K562 (cell line): ENCODE measurements around the gene GATA1. TPM values are rescaled to one million over a fixed set of nuclear protein-coding genes. Genes with fewer than 3 reads are reported as not detected.

Source experiments
- COPS2 ChIP-seq: fragments of 450-650 bp; conservative IDR thresholded peaks from 2 replicates; pipeline ENCODE4 v1.6.1; 2016; ENCODE audit warnings: mild to moderate bottlenecking, moderate library complexity
- DIDO1 ChIP-seq: fragments of 450-650 bp; IDR thresholded peaks from 2 replicates; pipeline ENCODE4 v1.6.1; 2016; ENCODE audit warnings: low read depth, missing biosample characterization, missing genetic modification characterization
- E2F5 ChIP-seq: sonication (generic); formaldehyde crosslinking; IDR thresholded peaks from 2 replicates; pipeline ENCODE4 v1.8.0; 2022; ENCODE audit warnings: mild to moderate bottlenecking, missing genetic modification reagents
- E4F1 ChIP-seq: fragments of 250-450 bp; sonication (Bioruptor Pico); IDR thresholded peaks from 2 replicates; pipeline ENCODE4 v1.5.0; 2021; ENCODE audit warnings: mild to moderate bottlenecking, borderline replicate concordance
- ELF2 ChIP-seq: fragments of 250-450 bp; sonication (Bioruptor Pico); IDR thresholded peaks from 2 replicates; pipeline ENCODE4 v1.5.0; 2021; ENCODE audit warnings: mild to moderate bottlenecking
- GATAD2B ChIP-seq: fragments of 450-650 bp; IDR thresholded peaks from 2 replicates; pipeline ENCODE4 v1.6.1; 2017; ENCODE audit warnings: mild to moderate bottlenecking, borderline replicate concordance
- GTF2A2 ChIP-seq: IDR thresholded peaks from 2 replicates; pipeline ENCODE4 v1.6.1; 2016; ENCODE audit warnings: mild to moderate bottlenecking, missing genetic modification characterization, missing compliant biosample characterization
- HDAC3 ChIP-seq: fragments of 450-650 bp; IDR thresholded peaks from 2 replicates; pipeline ENCODE4 v1.6.1; 2018; ENCODE audit warnings: borderline replicate concordance, mild to moderate bottlenecking, moderate library complexity; ENCODE audit not compliant: partially characterized antibody
- MECOM ChIP-seq: fragments of 250-450 bp; sonication (Bioruptor Pico); IDR thresholded peaks from 2 replicates; pipeline ENCODE4 v1.8.0; 2022; ENCODE audit warnings: inconsistent platforms
- NR4A1 ChIP-seq, 2 experiments: fragments of 250-450 bp in 1 of 2; fragments of 450-650 bp in 1 of 2; sonication (Bioruptor Pico) in 1 of 2; IDR thresholded peaks; 2 replicates each; pipeline versions ENCODE4 v1.4.0 to v1.6.1; 2016 to 2020; ENCODE audit warnings: mild to moderate bottlenecking in 2 of 2, missing compliant biosample characterization in 1 of 2, missing genetic modification characterization in 1 of 2, moderate library complexity in 1 of 2
- PBX2 ChIP-seq, 2 experiments: IDR thresholded peaks in 1 of 2; conservative IDR thresholded peaks in 1 of 2; 2 replicates each; pipeline ENCODE4 v1.6.1; 2016; ENCODE audit warnings: low read depth in 2 of 2, mild to moderate bottlenecking in 1 of 2, missing compliant biosample characterization in 1 of 2, missing genetic modification characterization in 1 of 2, moderate library complexity in 1 of 2
- RBM34 ChIP-seq: fragments of 200-400 bp; formaldehyde crosslinking; IDR thresholded peaks from 2 replicates; pipeline ENCODE4 v1.6.1; 2018; ENCODE audit warnings: low read length, borderline replicate concordance; ENCODE audit not compliant: insufficient read depth
- RFX1 ChIP-seq: fragments of 450-650 bp; IDR thresholded peaks from 2 replicates; pipeline ENCODE4 v1.6.1; 2016; ENCODE audit warnings: mild to moderate bottlenecking, moderate library complexity
- SAFB ChIP-seq: fragments of 200-400 bp; formaldehyde crosslinking; IDR thresholded peaks from 2 replicates; pipeline ENCODE4 v1.6.1; 2017; ENCODE audit warnings: low read depth, low read length, borderline replicate concordance
- SMAD1 ChIP-seq: fragments of 150-350 bp; IDR thresholded peaks from 2 replicates; pipeline ENCODE4 v1.6.1; 2014; ENCODE audit warnings: low read length, low read depth; ENCODE audit not compliant: partially characterized antibody
- SMAD3 ChIP-seq: fragments of 450-650 bp; formaldehyde crosslinking; conservative IDR thresholded peaks from 2 replicates; pipeline ENCODE4 v1.4.0; 2020; ENCODE audit warnings: mild to moderate bottlenecking
- TRIM25 ChIP-seq: fragments of 450-650 bp; IDR thresholded peaks from 2 replicates; pipeline ENCODE4 v1.7.0; 2016; ENCODE audit warnings: borderline replicate concordance
- USF1 ChIP-seq: sonication (generic); formaldehyde crosslinking; IDR thresholded peaks from 2 replicates; pipeline ENCODE4 v1.9.0; 2022; ENCODE audit warnings: mild to moderate bottlenecking, missing genetic modification reagents
- ZNF354B ChIP-seq: fragments of 250-450 bp; sonication (Bioruptor Pico); IDR thresholded peaks from 2 replicates; pipeline ENCODE4 v1.4.0; 2020
- ZNF561 ChIP-seq: fragments of 450-650 bp; formaldehyde crosslinking; conservative IDR thresholded peaks from 2 replicates; pipeline ENCODE4 v1.4.0; 2020; ENCODE audit warnings: mild to moderate bottlenecking, moderate library complexity
- polyA plus RNA-seq, 8 experiments: library from polyadenylated mRNA; depleted of rRNA in 4 of 8; stranded (reverse) in 5 of 8; unstranded in 3 of 8; fragments of >200 nt; fragmentation: Nextera tagmentation in 2 of 8; fragmentation: Illumina TruSeq in 1 of 8; extraction: Ambion mirVana in 2 of 8; extraction: Trizol in 1 of 8; gene quantifications; 2 replicates each; pipeline versions ENCODE4 v1.2.1 to v1.2.3, GENCODE V29; 2011 to 2014; ENCODE audit warnings: inconsistent platforms in 1 of 8, missing spikeins in 1 of 8
- total RNA-seq, 7 experiments: library from RNA; depleted of rRNA in 6 of 7; stranded (reverse); fragments of >200 nt in 6 of 7; fragmentation: Illumina TruSeq in 2 of 7; extraction: Trizol in 2 of 7; gene quantifications; 2 replicates each; pipeline versions ENCODE4 v1.2.1 to v1.2.3, GENCODE V29; 2011 to 2021; ENCODE audit warnings: low replicate concordance in 1 of 7

The GATA1 gene
- total and polyA plus RNA-seq, 9 of the 15 experiments (the other 6 are each of a cell fraction or from before 2014, with no cell fraction given), result 11.9 to 291 (median 116) TPM

GRCh38 chrX:48782795-48783194 is 3.6 kb upstream of the GATA1 start (continued):
- TF ChIP-seq PBX2 (CRISPR knock-in tag; IDR thresholded peaks at IDR 0.05; ENCODE audit: low read depth) (no peak), PBX2 (tag; conservative IDR thresholded peaks at IDR 0.05; ENCODE audit: low read depth) (0 out of 2 replicates have a peak, but pooled peaks have one; percentile 19), SAFB (no peak), E4F1 (no peak), ELF2 (CRISPR knock-in tag) (no peak), HDAC3 (no peak), SMAD1 (peak; percentile 69), E2F5 (no peak), RFX1 (no peak), MECOM (CRISPR knock-in tag) (no peak), NR4A1 (CRISPR knock-in tag; IDR thresholded peaks at IDR 0.05) (peak; percentile 11; the same call in 1 of the 2 replicates), NR4A1 (tag; IDR thresholded peaks at IDR 0.05) (0 out of 2 replicates have a peak, but pooled peaks have one; percentile 42), USF1 (no peak), ZNF354B (no peak), GTF2A2 (tag) (no peak), COPS2 (no peak), DIDO1 (tag) (no peak), ZNF561 (CRISPR knock-in tag) (no peak), GATAD2B (no peak), TRIM25 (no peak), SMAD3 (CRISPR knock-in tag) (no peak), RBM34 (no peak)
